Breast epithelium (tissue), 4 donors: ENCODE measurements around the gene MYL12A. TPM values are rescaled to one million over a fixed set of nuclear protein-coding genes. Genes with fewer than 3 reads are reported as not detected.

Experiments
- DNase-seq, 2 donors: peaks; one replicate each; pipeline ENCODE4 v3.0.0-alpha.2; 2019; ENCODE audit warnings: low spot score in 2 of 2
- H3K27ac ChIP-seq, 2 donors: fragments of 200-600 bp; sonication (generic) in 1 of 2; one replicate each; pipeline ENCODE4 v1.5.1; 2016 to 2019; ENCODE audit warnings: mild to moderate bottlenecking in 1 of 2
- H3K27me3 ChIP-seq, 2 donors: fragments of 200-600 bp; sonication (generic) in 1 of 2; one replicate each; pipeline versions ENCODE4 v1.5.1 to v1.6.0; 2017 to 2019; ENCODE audit warnings: control low read depth in 1 of 2, mild to moderate bottlenecking in 1 of 2
- H3K36me3 ChIP-seq: fragments of 200-600 bp; one replicate; pipeline ENCODE4 v1.5.1; 2019
- H3K4me1 ChIP-seq, 2 donors: fragments of 200-600 bp; sonication (generic); one replicate each; pipeline ENCODE4 v1.5.1; 2016 to 2019; ENCODE audit warnings: control low read depth in 1 of 2
- H3K4me3 ChIP-seq, 3 donors: fragments of 200-600 bp; sonication (generic); 1 replicate in 2 of 3; 2 replicates in 1 of 3; pipeline ENCODE4 v1.5.1; 2016 to 2019; ENCODE audit warnings: mild to moderate bottlenecking in 3 of 3, moderate library complexity in 2 of 3
- H3K9me3 ChIP-seq, 2 donors: fragments of 200-600 bp; sonication (generic) in 1 of 2; one replicate each; pipeline ENCODE4 v1.5.1; 2016 to 2019; ENCODE audit warnings: control low read depth in 1 of 2
- POLR2A ChIP-seq: fragments of 450-650 bp; IDR thresholded peaks from one replicate; pipeline ENCODE4 v1.6.1; 2016; ENCODE audit warnings: antibody characterized with exemption, mild to moderate bottlenecking, moderate library complexity
- POLR2AphosphoS5 ChIP-seq, 3 donors: sonication (generic); formaldehyde crosslinking; IDR thresholded peaks; one replicate each; pipeline ENCODE4 v1.6.1; 2017; ENCODE audit warnings: antibody characterized with exemption in 3 of 3
- intact Hi-C: fragments of 100-400 bp; cut with DNase I; formaldehyde crosslinking; loops from one replicate; pipeline ENCODE4 v1.15.1; 2023; ENCODE audit warnings: low total_unique reads
- total RNA-seq, 3 donors: library from RNA; depleted of rRNA; stranded (reverse); fragments of >200 nt; gene quantifications; one replicate each; pipeline ENCODE4 v1.1.0, GENCODE V29; 2016
- TF ChIP-seq, protein P1 (sequence below), 3 donors: fragments of 450-650 bp; IDR thresholded peaks; one replicate each; pipeline ENCODE4 v1.5.1; 2016 to 2017; ENCODE audit warnings: antibody characterized with exemption in 3 of 3, mild to moderate bottlenecking in 3 of 3, moderate library complexity in 3 of 3

Gene MYL12A
- total RNA-seq, 3 donors from 2014 or later: 403 to 495 (median 444) TPM

DNA sequence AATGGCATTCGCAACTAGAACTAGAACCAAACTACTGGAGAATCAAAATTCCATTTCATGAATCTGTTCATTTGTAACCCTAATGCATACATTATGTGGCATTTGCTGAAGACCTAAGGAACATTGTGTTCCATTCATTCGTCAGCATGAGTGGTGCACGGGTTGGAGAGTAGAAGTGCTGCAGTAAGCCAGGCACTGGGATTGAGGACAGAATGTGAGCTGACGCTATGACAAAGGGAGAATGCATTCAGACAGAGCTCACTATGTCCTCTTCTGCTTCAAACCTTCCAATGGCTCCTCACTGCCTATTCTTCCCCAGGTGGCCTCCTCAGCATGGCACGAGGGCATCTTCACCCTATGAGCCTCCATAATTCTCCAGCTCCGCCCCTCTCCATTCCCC is 21.6 kb upstream of the MYL12A start:
- H3K4me3 ChIP-seq: no peak overlapping the region
- no peak overlapping the region for H3K27ac ChIP-seq
- no peaks in the 10 kb centered on the region for H3K9me3 ChIP-seq
- H3K27me3 ChIP-seq: no peaks in the 10 kb centered on the region
- H3K4me1 ChIP-seq: no peaks in the 10 kb centered on the region
- intact Hi-C loops: no loop called here
- DNase-seq: no peak
- TF ChIP-seq POLR2A: no peak
- TF ChIP-seq, protein P1, sequence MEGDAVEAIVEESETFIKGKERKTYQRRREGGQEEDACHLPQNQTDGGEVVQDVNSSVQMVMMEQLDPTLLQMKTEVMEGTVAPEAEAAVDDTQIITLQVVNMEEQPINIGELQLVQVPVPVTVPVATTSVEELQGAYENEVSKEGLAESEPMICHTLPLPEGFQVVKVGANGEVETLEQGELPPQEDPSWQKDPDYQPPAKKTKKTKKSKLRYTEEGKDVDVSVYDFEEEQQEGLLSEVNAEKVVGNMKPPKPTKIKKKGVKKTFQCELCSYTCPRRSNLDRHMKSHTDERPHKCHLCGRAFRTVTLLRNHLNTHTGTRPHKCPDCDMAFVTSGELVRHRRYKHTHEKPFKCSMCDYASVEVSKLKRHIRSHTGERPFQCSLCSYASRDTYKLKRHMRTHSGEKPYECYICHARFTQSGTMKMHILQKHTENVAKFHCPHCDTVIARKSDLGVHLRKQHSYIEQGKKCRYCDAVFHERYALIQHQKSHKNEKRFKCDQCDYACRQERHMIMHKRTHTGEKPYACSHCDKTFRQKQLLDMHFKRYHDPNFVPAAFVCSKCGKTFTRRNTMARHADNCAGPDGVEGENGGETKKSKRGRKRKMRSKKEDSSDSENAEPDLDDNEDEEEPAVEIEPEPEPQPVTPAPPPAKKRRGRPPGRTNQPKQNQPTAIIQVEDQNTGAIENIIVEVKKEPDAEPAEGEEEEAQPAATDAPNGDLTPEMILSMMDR (IDR thresholded peaks at IDR 0.05): no peak
- no peak for TF ChIP-seq POLR2AphosphoS5 (IDR thresholded peaks at IDR 0.05)
- no peaks in the 10 kb centered on the region for H3K36me3 ChIP-seq

DNA sequence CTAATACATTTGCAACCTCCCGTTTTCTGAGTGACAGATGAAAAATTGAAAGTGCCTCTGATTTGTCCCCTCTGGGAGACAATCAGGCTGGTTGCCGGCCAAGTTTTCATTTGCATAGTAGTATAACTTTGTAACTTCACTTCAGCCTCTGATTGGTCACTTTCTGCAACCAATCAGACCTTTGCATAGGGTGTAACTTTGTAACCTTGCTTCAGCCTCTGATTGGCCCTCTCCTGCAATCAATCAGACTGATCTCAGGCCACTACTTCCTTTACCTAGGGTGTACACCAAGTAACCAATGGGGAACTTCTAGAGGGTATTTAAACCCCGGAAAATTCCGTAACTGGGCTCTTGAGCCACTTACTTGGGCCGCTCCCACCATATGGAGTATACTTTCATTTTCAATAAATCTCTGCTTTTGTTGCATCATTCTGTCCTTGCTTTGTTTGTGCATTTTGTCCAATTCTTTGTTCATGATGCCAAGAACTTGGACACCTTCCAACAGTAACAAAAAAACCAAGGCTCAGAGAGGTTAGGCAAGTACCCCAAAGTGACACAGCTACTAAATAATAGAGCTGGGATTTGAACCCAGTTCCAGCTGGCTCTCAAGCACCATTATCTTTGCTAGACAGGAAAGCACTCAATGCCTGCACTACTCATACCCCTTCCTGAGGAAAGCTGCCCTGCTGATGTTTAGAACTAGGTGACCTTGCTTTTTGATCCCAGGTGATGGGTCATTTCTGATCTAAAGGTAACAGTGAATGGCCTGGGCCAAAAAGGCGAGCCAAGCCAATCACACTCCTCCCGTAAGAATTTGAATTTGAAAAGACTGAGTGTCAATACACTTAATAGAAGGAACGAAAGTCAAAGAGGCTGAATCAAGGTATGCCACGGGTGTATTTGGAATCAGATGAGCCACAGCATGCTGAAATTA is 16.9 kb upstream of the MYL12A start:
- Histone ChIP-seq H3K9me3 (no peaks in the 10 kb centered on the region), H3K4me3 (no peak overlapping the region), H3K36me3 (no peaks in the 10 kb centered on the region), H3K27me3 (no peaks in the 10 kb centered on the region), H3K27ac (no peak overlapping the region), H3K4me1 (no peaks in the 10 kb centered on the region)
- no peak for DNase-seq
- TF ChIP-seq POLR2AphosphoS5 (IDR thresholded peaks at IDR 0.05): no peak
- TF ChIP-seq POLR2A: no peak
- TF ChIP-seq, protein P1 (IDR thresholded peaks at IDR 0.05): no peak
- intact Hi-C loops: no loop called here

DNA sequence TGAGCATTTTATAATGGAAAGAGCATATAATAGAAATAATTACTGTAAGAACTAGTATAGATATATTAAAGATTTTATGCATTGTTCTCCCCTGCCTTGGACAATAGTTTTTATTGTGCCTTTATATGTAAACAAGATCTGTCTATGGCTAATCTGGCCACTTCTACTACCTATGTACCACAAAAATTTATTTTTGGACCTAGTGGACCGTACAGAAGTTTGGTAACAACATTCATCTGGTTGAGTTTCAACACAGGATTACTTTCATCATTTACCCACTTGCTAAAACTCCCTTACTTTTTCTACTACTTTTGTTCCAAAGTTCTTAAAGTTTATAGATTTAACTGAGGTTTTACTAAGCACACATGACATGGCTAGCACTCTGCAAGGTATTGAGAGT is 14.6 kb upstream of the MYL12A start:
- Histone ChIP-seq H3K36me3 (no peaks in the 10 kb centered on the region), H3K4me1 (no peaks in the 10 kb centered on the region), H3K27me3 (no peaks in the 10 kb centered on the region), H3K9me3 (no peaks in the 10 kb centered on the region), H3K27ac (no peak overlapping the region), H3K4me3 (no peak overlapping the region)
- DNase-seq: no peak
- intact Hi-C loops: no loop called here
- TF ChIP-seq, protein P1 (IDR thresholded peaks at IDR 0.05): no peak
- TF ChIP-seq POLR2AphosphoS5 (IDR thresholded peaks at IDR 0.05): no peak
- TF ChIP-seq POLR2A: no peak

DNA sequence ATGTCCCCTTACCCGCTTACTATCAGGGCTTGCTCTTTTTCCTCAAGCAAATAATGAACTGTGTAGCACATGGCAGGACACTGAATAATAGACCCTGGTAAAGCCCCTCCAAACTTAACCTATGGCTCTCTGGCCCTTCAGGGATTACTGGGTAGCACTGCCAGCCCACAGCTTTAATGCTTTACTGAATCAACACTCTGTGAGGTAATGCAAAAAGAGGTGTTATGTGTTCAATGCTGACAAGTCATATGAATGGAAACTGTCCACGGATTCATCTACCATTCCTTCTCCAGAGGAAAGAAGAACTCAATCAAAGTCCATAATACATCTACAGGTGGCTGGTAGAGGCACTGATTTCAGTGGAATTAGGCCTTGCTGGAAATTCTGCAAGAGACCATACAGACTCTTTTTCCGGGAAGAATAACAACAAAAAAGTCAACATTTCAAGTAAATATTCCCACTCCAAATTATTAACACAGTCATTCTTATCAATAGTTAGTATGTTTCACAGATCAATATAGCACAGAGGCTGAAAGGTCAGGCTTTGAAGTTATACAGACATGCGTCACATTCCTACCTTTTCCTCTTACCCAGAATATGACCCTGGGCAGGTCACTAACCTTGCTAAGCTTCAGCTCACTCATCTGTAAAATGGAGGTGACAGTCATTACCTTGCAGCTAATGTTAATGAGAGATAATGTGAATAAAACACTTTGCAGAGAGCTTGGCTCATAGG is 14.0 kb upstream of the MYL12A start:
- intact Hi-C loops: no loop called here
- Histone ChIP-seq H3K27me3 (no peaks in the 10 kb centered on the region), H3K4me1 (no peaks in the 10 kb centered on the region), H3K27ac (no peak overlapping the region), H3K9me3 (no peaks in the 10 kb centered on the region), H3K36me3 (no peaks in the 10 kb centered on the region), H3K4me3 (no peak overlapping the region)
- DNase-seq: no peak
- no peak for TF ChIP-seq POLR2AphosphoS5 (IDR thresholded peaks at IDR 0.05)
- TF ChIP-seq, protein P1 (IDR thresholded peaks at IDR 0.05): no peak
- TF ChIP-seq POLR2A: no peak

DNA sequence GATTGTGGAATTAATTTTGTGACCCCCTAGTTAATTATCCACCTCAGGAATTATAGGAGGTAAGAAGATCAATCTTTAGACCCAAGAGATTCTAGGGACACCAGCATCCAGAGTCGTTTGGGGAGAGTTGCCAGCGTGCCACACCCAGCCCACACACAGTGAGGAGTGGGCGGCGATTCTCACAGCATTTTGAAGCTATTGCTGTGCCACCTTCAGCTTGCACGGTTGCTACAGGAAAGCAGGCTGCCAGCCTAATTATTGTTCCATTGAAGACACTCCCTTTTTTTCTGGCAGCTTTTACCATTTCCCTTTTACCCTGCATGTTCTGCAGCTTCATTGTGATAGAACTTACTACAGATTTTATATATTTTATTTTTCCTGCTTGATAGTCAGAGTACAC is 13.1 kb upstream of the MYL12A start:
- no peak for TF ChIP-seq POLR2A
- TF ChIP-seq, protein P1 (IDR thresholded peaks at IDR 0.05): no peak
- TF ChIP-seq POLR2AphosphoS5 (IDR thresholded peaks at IDR 0.05): no peak
- intact Hi-C loops: no loop called here
- no peak overlapping the region for H3K27ac ChIP-seq
- H3K9me3 ChIP-seq: no peaks in the 10 kb centered on the region
- no peaks in the 10 kb centered on the region for H3K27me3 ChIP-seq
- H3K36me3 ChIP-seq: no peaks in the 10 kb centered on the region
- no peak for DNase-seq
- H3K4me3 ChIP-seq: no peak overlapping the region
- H3K4me1 ChIP-seq: no peaks in the 10 kb centered on the region
